ENCODE measurements around the gene EML4. TPM values are rescaled to one million over a fixed set of nuclear protein-coding genes. Genes with fewer than 3 reads are reported as not detected.
"Not testable (repeated sequence)": the region's sequence is repeated elsewhere in the genome, so short reads cannot be mapped to it uniquely, and the experiment has no call there.

Gene EML4
- total and polyA plus RNA-seq, 7 experiments from 2014 or later, result 64.9 to 167 (median 141) TPM

DNA sequence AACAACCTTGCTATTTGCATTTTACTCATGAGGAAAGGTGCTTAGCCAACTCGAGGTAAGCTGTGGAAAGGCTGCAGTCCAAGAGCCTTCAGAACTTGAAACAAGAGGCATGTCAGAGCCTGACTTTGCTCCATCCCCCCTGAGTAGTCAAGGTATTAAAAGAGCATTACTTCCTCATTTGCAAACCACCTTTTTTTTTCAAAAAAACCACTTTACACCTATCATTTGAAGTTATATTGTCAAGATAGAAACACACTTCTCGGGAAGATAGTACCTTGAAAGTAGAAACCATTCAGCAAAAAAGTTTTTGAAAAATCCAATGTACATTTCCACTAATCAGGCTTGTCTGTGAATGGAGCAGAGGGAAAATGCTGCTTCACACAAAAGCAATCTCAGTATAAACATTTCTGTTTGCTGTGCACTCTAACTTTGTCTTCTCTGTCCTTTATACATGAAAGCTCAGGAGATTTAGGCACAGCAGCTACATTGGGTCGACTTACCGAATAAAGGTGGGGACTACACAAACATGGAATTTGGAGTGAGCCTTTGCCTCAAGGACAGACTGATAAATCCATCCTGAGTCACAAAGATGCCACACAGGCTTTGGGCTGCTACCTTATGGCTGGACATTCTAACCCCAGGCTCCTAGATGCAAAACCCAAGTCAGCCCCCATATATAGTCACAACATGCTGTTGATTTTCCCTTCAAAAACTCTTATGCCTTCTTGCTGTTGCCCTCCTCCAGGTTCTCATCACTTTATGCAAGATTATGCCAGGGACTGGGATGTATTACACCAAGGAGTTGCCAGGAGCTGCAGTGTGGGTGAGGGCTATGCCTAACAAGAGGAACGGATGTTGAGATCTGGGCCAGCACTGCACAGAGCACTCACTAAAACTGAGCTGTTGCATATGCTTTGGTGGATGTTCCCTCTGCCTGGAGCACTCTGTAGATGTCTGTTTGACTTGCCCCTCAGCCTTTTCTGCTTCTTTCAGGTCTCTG, 41.4 kb upstream of the EML4 start:
- H3K4me3 Mint-ChIP-seq, result peak overlapping the region; percentile 63 to 86 (median 78)
- peak overlapping the region; percentile 70 for H3K27ac ChIP-seq (ENCODE audit: low read depth, low read length)
- H3K9me3 Mint-ChIP-seq, result peaks cover 0 to 5% (median 0%) of the 10 kb centered on the region in 11 donors

DNA sequence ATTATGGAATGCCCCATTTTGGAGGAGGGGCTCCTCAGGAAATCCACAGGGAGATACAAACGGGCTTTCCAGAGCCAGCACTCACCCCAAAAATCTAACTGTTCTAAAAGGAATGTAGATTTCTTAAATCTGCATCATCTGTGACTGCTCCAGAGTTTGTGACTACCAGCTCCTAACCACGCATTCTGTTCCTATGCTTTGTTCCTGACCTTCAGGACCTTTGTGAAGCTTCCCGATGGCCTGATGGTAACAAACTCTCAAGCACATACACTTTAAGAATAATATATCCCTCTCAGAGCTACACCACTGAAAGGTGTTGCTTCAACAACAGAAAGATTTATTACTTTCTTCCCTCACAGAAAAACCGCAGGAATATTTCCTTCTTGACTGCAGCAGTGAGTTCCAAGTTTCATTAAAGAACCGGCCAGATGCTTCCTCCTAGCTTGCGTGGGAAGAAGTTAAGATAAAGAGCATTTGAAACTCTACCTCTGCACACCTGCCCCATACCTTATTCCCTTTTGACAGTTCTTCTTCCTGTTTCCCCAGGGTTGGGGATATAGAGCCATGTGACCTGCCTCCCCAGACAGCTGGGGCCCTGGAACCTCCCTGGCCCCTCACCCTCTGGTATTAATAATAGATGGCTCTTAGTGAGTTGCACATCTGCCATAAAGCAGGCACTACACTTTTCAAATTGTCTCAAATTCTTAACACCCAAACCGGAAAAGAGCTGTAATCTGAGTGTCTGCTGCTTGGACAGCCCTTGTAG, 40.2 kb upstream of the EML4 start:
- no peak for ATAC-seq
- intact Hi-C loops (cut with micrococcal nuclease), result no loop called here
- ChIA-PET POLR2A (interaction anchor here (0.7 to 22.7 kb wide), 8 partner anchors 8 to 67 kb away, joined by 3 to 636 read pairs (median 6); partner anchors contain the start of gene EML4), CTCF (interaction anchor here (0.7 to 2.4 kb wide), 8 partner anchors 12 to 67 kb away, joined by 3 to 16 read pairs (median 4); no protein-coding TSS in a partner anchor)
- Histone ChIP-seq H3K9me3 (ENCODE audit: control insufficient read depth in 2 of 3, low read length in 3 of 3) (no peaks in the 10 kb centered on the region), H3K4me3 (ENCODE audit: low read length) (peak overlapping the region; percentile 33), H3K27me3 (ENCODE audit: control insufficient read depth in 2 of 2, insufficient read depth in 2 of 2, low read length in 2 of 2) (no peaks in the 10 kb centered on the region), H3K27ac (ENCODE audit: low read depth, low read length) (peak overlapping the region; percentile 70), H3K36me3 (ENCODE audit: control insufficient read depth in 2 of 3, insufficient read depth in 3 of 3, low read length in 3 of 3) (no peaks in the 10 kb centered on the region), H3K4me1 (ENCODE audit: control insufficient read depth in 2 of 2, insufficient read depth in 2 of 2, low read length in 2 of 2) (peaks cover 89 to 92% of the 10 kb centered on the region in 2 donors)
- Mint-ChIP-seq H3K27ac (peak overlapping the region; percentile 68 to 97 (median 94)), H3K4me1 (peaks cover 73 to 100% (median 94%) of the 10 kb centered on the region in 7 donors), H3K9me3 (peaks cover 0 to 1% (median 0%) of the 10 kb centered on the region in 11 donors), H3K27me3 (no peaks in the 10 kb centered on the region), H3K4me3 (peak overlapping the region; percentile 64 to 86 (median 78)), H3K36me3 (peaks cover 0 to 4% (median 0%) of the 10 kb centered on the region in 5 donors)
- DNase-seq, result no peak

More for the DNA sequence above, 41.4 kb upstream of the EML4 start:
- ChIA-PET CTCF (interaction anchor here (0.6 to 2.4 kb wide), 9 partner anchors 9 to 68 kb away, joined by 3 to 16 read pairs (median 4); no protein-coding TSS in a partner anchor), POLR2A (interaction anchor here (0.6 to 22.7 kb wide), 12 partner anchors 9 to 68 kb away, joined by 3 to 636 read pairs (median 4); partner anchors contain the start of gene EML4)
- intact Hi-C loops (cut with micrococcal nuclease), result loop anchor here in 1 of 2 donors (1.0 kb wide), 3 partner anchors 9 to 69 kb away; no protein-coding TSS in a partner anchor
- ATAC-seq (peak; percentile 63), DNase-seq (peak in 7 of 9 donors; percentile 42 to 69 (median 60))
- H3K4me1 ChIP-seq (ENCODE audit: control insufficient read depth in 2 of 2, insufficient read depth in 2 of 2, low read length in 2 of 2), result peaks cover 87 to 96% of the 10 kb centered on the region in 2 donors
- peak overlapping the region; percentile 68 to 97 (median 94) for H3K27ac Mint-ChIP-seq
- peak overlapping the region; percentile 33 for H3K4me3 ChIP-seq (ENCODE audit: low read length)
- H3K27me3 Mint-ChIP-seq, result no peaks in the 10 kb centered on the region
- peaks cover 72 to 98% (median 92%) of the 10 kb centered on the region in 7 donors for H3K4me1 Mint-ChIP-seq
- H3K36me3 Mint-ChIP-seq, result peaks cover 0 to 10% (median 0%) of the 10 kb centered on the region in 5 donors
- no peaks in the 10 kb centered on the region for H3K27me3 ChIP-seq (ENCODE audit: control insufficient read depth in 2 of 2, insufficient read depth in 2 of 2, low read length in 2 of 2)
- no peaks in the 10 kb centered on the region for H3K9me3 ChIP-seq (ENCODE audit: control insufficient read depth in 2 of 3, low read length in 3 of 3)
- no peaks in the 10 kb centered on the region for H3K36me3 ChIP-seq (ENCODE audit: control insufficient read depth in 2 of 3, insufficient read depth in 3 of 3, low read length in 3 of 3)

DNA sequence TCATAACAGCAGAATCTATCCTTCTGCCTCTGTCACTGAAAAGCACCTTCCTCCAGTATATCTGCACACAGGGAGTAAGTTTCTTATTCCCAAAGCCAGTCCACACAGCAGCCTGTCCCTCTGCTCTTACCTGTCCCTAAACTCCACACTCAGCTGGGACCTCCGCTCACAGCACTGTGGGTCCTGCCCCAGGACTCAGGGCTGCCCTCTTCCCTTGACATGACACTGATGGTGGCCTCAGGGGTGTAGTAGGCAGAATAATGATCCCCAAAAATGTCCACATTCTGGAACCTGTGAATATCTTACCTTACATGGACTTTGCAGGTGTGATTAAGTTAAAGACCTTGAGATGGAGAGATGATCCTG, 39.7 kb upstream of the EML4 start:
- Histone ChIP-seq H3K27ac (ENCODE audit: low read depth, low read length) (peak overlapping the region; percentile 70), H3K27me3 (ENCODE audit: control insufficient read depth in 2 of 2, insufficient read depth in 2 of 2, low read length in 2 of 2) (no peaks in the 10 kb centered on the region), H3K4me1 (ENCODE audit: control insufficient read depth in 2 of 2, insufficient read depth in 2 of 2, low read length in 2 of 2) (peaks cover 90 to 93% of the 10 kb centered on the region in 2 donors), H3K9me3 (ENCODE audit: control insufficient read depth in 2 of 3, low read length in 3 of 3) (no peaks in the 10 kb centered on the region), H3K36me3 (ENCODE audit: control insufficient read depth in 2 of 3, insufficient read depth in 3 of 3, low read length in 3 of 3) (no peaks in the 10 kb centered on the region), H3K4me3 (ENCODE audit: low read length) (peak overlapping the region; percentile 33)
- intact Hi-C loops (cut with micrococcal nuclease), result no loop called here
- no peak for ATAC-seq
- ChIA-PET CTCF (interaction anchor here (1.2 to 2.4 kb wide), 4 partner anchors 18 to 33 kb away, joined by 3 to 16 read pairs (median 4); no protein-coding TSS in a partner anchor), POLR2A (interaction anchor here (1.1 to 22.7 kb wide), 6 partner anchors 9 to 40 kb away, joined by 3 to 636 read pairs (median 10); partner anchors contain the start of gene EML4)
- Mint-ChIP-seq H3K27me3 (no peaks in the 10 kb centered on the region), H3K4me1 (peaks cover 68 to 100% (median 94%) of the 10 kb centered on the region in 7 donors), H3K36me3 (peaks cover 0 to 2% (median 0%) of the 10 kb centered on the region in 5 donors), H3K4me3 (peak overlapping the region; percentile 1 to 86 (median 77)), H3K27ac (peak overlapping the region; percentile 68 to 97 (median 94)), H3K9me3 (peaks cover 0 to 1% (median 0%) of the 10 kb centered on the region in 11 donors)
- DNase-seq, result no peak

DNA sequence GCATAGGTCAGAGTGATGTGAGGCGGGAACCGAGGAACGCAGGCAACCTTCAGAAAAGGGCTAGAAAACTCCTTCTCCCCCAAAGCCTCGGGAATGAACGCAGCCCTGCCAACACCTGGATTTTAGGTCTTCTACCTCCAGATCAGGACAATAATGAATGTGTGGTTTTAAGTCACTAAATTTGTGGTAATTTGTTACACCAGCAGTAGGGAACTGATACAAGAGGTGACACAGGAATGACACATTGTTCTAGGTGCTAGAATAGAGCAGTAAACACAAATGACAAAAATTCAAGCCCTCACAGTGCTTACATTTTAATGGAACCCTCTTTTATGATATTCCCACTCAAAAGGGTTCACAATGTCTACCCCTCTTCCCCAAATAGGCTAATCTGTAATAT, 39.2 kb upstream of the EML4 start:
- peaks cover 66 to 99% (median 93%) of the 10 kb centered on the region in 7 donors for H3K4me1 Mint-ChIP-seq
- ATAC-seq (no peak), DNase-seq (no peak)
- H3K36me3 Mint-ChIP-seq, result peaks cover 0 to 2% (median 0%) of the 10 kb centered on the region in 5 donors
- H3K27ac Mint-ChIP-seq, result peak overlapping the region in 8 of 9 donors; percentile 47 to 97 (median 94)
- POLR2A ChIA-PET, result interaction anchor here (1.5 to 22.7 kb wide), 4 partner anchors 12 to 40 kb away, joined by 3 to 636 read pairs (median 26); partner anchors contain the start of gene EML4
- no peaks in the 10 kb centered on the region for H3K9me3 ChIP-seq (ENCODE audit: control insufficient read depth in 2 of 3, low read length in 3 of 3)
- H3K4me3 ChIP-seq (ENCODE audit: low read length), result no peak overlapping the region
- no peaks in the 10 kb centered on the region for H3K27me3 Mint-ChIP-seq
- H3K27me3 ChIP-seq (ENCODE audit: control insufficient read depth in 2 of 2, insufficient read depth in 2 of 2, low read length in 2 of 2), result no peaks in the 10 kb centered on the region
- peaks cover 0 to 1% (median 0%) of the 10 kb centered on the region in 11 donors for H3K9me3 Mint-ChIP-seq
- peak overlapping the region; percentile 70 for H3K27ac ChIP-seq (ENCODE audit: low read depth, low read length)
- intact Hi-C loops (cut with micrococcal nuclease), result no loop called here
- H3K4me1 ChIP-seq (ENCODE audit: control insufficient read depth in 2 of 2, insufficient read depth in 2 of 2, low read length in 2 of 2), result peaks cover 86 to 93% of the 10 kb centered on the region in 2 donors
- CTCF ChIA-PET, result interaction anchor here (1.2 to 2.4 kb wide), 2 partner anchors 24 to 34 kb away, joined by 3 to 16 read pairs; no protein-coding TSS in a partner anchor
- peak overlapping the region in 6 of 10 donors; percentile 12 to 83 (median 55) for H3K4me3 Mint-ChIP-seq
- no peaks in the 10 kb centered on the region for H3K36me3 ChIP-seq (ENCODE audit: control insufficient read depth in 2 of 3, insufficient read depth in 3 of 3, low read length in 3 of 3)

DNA sequence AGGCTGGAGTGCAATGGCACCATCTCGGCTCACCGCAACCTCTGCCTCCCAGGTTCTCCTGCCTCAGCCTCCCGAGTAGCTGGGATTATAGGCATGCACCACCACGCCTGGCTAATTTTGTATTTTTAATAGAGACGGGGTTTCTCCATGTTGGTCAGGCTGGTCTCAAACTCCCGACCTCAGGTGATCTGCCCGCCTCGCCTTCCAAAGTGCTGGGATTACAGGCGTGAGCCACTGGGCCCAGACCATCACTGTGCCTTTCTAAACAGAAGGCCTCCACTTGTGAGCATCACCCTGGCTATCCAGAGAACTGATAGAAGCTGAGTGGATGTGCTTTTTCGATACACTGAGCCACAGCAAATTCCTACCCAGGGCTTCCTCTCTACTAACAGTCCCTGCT, 38.3 kb upstream of the EML4 start:
- CTCF ChIA-PET, result interaction anchor here (0.9 to 1.5 kb wide), 2 partner anchors 31 to 34 kb away, joined by 3 to 5 read pairs; no protein-coding TSS in a partner anchor
- POLR2A ChIA-PET, result interaction anchor here (1.0 to 22.7 kb wide), 4 partner anchors 11 to 39 kb away, joined by 4 to 636 read pairs (median 24); partner anchors contain the start of gene EML4
- peaks cover 64 to 99% (median 95%) of the 10 kb centered on the region in 7 donors for H3K4me1 Mint-ChIP-seq
- H3K27me3 ChIP-seq (ENCODE audit: control insufficient read depth in 2 of 2, insufficient read depth in 2 of 2, low read length in 2 of 2); intact Hi-C loops (cut with micrococcal nuclease); H3K27me3 Mint-ChIP-seq; H3K9me3 ChIP-seq (ENCODE audit: control insufficient read depth in 2 of 3, low read length in 3 of 3); H3K4me3 ChIP-seq (ENCODE audit: low read length); H3K9me3 Mint-ChIP-seq; H3K36me3 Mint-ChIP-seq; DNase-seq; ATAC-seq; H3K36me3 ChIP-seq (ENCODE audit: control insufficient read depth in 2 of 3, insufficient read depth in 3 of 3, low read length in 3 of 3): not testable (repeated sequence)
- peak overlapping the region; percentile 38 to 96 (median 94) for H3K27ac Mint-ChIP-seq
- peak overlapping the region in 5 of 10 donors; percentile 10 to 86 (median 33) for H3K4me3 Mint-ChIP-seq
- Histone ChIP-seq H3K4me1 (ENCODE audit: control insufficient read depth in 2 of 2, insufficient read depth in 2 of 2, low read length in 2 of 2) (peaks cover 88 to 96% of the 10 kb centered on the region in 2 donors), H3K27ac (ENCODE audit: low read depth, low read length) (peak overlapping the region; percentile 55)
